Thoracic aorta (tissue), 2 donors: Measurements from ENCODE around the gene KCNQ5. TPM values are rescaled to one million over a fixed set of nuclear protein-coding genes. Genes with fewer than 3 reads are reported as not detected.

ENCODE experiments used
- ATAC-seq: fragments of 150-250 bp; one replicate; pipeline ENCODE4 v1.8.0; 2017; ENCODE audit warnings: low read depth; ENCODE audit not compliant: insufficient number of reproducible peaks, low FRiP score
- DNase-seq: peaks from one replicate; pipeline ENCODE4 v3.0.0-alpha.2; 2020; ENCODE audit warnings: low spot score
- H3K27ac ChIP-seq, 2 donors: fragments of 200-600 bp; sonication (generic); 1 replicate in 1 of 2; 2 replicates in 1 of 2; pipeline ENCODE4 v1.5.1; 2016; ENCODE audit warnings: mild to moderate bottlenecking in 2 of 2, moderate library complexity in 2 of 2
- H3K27me3 ChIP-seq: fragments of 200-600 bp; sonication (generic); replicated peaks from 2 replicates; pipeline ENCODE4 v1.6.0; 2016; ENCODE audit warnings: mild to moderate bottlenecking; ENCODE audit not compliant: insufficient read depth
- H3K36me3 ChIP-seq: fragments of 200-600 bp; sonication (generic); one replicate; pipeline ENCODE4 v1.5.1; 2016
- H3K4me1 ChIP-seq, 2 donors: fragments of 200-600 bp; sonication (generic); 1 replicate in 1 of 2; 2 replicates in 1 of 2; pipeline versions ENCODE4 v1.5.1 to v1.6.0; 2016; ENCODE audit warnings: low read depth in 2 of 2, mild to moderate bottlenecking in 1 of 2; ENCODE audit not compliant: control insufficient read depth in 1 of 2
- H3K4me3 ChIP-seq: fragments of 200-600 bp; sonication (generic); 2 replicates; pipeline ENCODE4 v1.5.1; 2016; ENCODE audit warnings: mild to moderate bottlenecking
- H3K9me3 ChIP-seq: fragments of 200-600 bp; sonication (generic); 2 replicates; pipeline ENCODE4 v1.5.1; 2016
- CTCF ChIP-seq: fragments of 200-600 bp; sonication (generic); IDR thresholded peaks from one replicate; pipeline ENCODE4 v1.5.1; 2019; ENCODE audit warnings: antibody characterized with exemption
- total RNA-seq, 2 donors: library from RNA; depleted of rRNA; stranded (reverse); fragments of >200 nt; gene quantifications; one replicate each; pipeline versions ENCODE4 v1.1.0 to v1.2.3, GENCODE V29; 2016

KCNQ5 gene
- total RNA-seq, 2 donors from 2014 or later: 7.3 to 8.5 TPM

GRCh38 chr6:73030791-73031782, 409.2 kb downstream of the KCNQ5 start:
- Histone ChIP-seq H3K27me3 (no peaks in the 10 kb centered on the region), H3K9me3 (no peaks in the 10 kb centered on the region), H3K4me3 (no peak overlapping the region), H3K36me3 (no peaks in the 10 kb centered on the region), H3K27ac (no peak overlapping the region), H3K4me1 (no peaks in the 10 kb centered on the region)
- no peak for DNase-seq
- no peak for ATAC-seq
- TF ChIP-seq CTCF: no peak

- no peak for TF ChIP-seq CTCF
- Histone ChIP-seq H3K9me3 (no peaks in the 10 kb centered on the region), H3K36me3 (no peaks in the 10 kb centered on the region), H3K27me3 (no peaks in the 10 kb centered on the region), H3K4me3 (no peak overlapping the region), H3K27ac (no peak overlapping the region), H3K4me1 (no peaks in the 10 kb centered on the region)
- DNase-seq: no peak
- no peak for ATAC-seq
Measured at GRCh38 chr6:73032586-73032985, 410.7 kb downstream of the KCNQ5 start.

- Histone ChIP-seq H3K9me3 (no peaks in the 10 kb centered on the region), H3K4me3 (no peak overlapping the region), H3K36me3 (no peaks in the 10 kb centered on the region), H3K27me3 (no peaks in the 10 kb centered on the region), H3K4me1 (peaks cover 0 to 2% of the 10 kb centered on the region in 2 donors), H3K27ac (no peak overlapping the region)
- no peak for DNase-seq
- no peak for ATAC-seq
- no peak for TF ChIP-seq CTCF
Measured at GRCh38 chr6:73036689-73037088, 414.8 kb downstream of the KCNQ5 start.

- Histone ChIP-seq H3K4me1 (peaks cover 9 to 39% of the 10 kb centered on the region in 2 donors), H3K4me3 (peak overlapping the region; percentile 61), H3K9me3 (no peaks in the 10 kb centered on the region), H3K27me3 (no peaks in the 10 kb centered on the region), H3K36me3 (no peaks in the 10 kb centered on the region), H3K27ac (peak overlapping the region; percentile 42 to 43)
- TF ChIP-seq CTCF: no peak
- ATAC-seq (no peak), DNase-seq (no peak)
Measured at GRCh38 chr6:73041051-73041450, 419.2 kb downstream of the KCNQ5 start.

GRCh38 chr6:73042892-73043291, 421.0 kb downstream of the KCNQ5 start:
- H3K27ac ChIP-seq: peak overlapping the region; percentile 14 to 29
- no peaks in the 10 kb centered on the region for H3K36me3 ChIP-seq
- TF ChIP-seq CTCF: no peak
- DNase-seq: no peak
- no peaks in the 10 kb centered on the region for H3K9me3 ChIP-seq
- H3K4me3 ChIP-seq: no peak overlapping the region
- peaks cover 9 to 41% of the 10 kb centered on the region in 2 donors for H3K4me1 ChIP-seq
- ATAC-seq: no peak
- no peaks in the 10 kb centered on the region for H3K27me3 ChIP-seq
